ENCODE results near the gene THAP12.

Gene THAP12

DNA sequence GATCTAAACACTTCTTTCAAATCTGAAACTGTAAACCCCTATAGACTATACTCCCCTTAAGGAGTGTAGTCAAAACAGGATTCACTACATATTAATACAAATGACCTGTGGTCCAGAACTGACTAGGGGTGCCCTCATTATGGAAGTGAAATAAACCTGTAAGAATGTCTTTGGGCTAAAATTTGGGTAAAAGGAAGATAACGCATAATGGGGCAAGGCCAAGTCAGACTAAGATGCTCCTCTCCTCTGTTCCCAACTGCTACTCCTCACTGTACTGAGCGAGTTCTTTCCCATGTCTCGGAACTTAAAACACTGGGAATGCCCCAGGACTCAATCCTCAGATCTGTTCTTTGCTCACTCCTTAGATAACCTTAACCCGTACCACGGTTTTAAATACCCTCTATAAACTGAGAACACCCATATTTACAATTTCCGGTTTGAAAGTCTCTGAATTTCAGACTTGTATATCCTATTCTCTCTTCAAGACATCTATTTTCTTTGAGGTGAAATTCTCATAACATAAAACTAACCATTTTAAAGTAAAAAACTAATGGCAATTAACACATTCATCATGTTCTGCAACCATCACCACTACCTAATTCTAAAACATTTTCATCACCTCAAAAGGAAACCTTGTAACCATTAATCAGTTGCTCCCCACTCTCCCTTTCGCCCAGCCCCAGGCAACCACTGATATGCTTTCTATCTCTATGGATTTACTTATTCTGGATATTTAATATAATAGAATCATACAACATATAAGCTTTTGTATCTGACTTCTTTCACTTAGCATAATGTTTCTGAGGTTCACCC is 4.0 kb downstream of the THAP12 start:
- DNase-seq (ENCODE audit: low read depth) = no peak

DNA sequence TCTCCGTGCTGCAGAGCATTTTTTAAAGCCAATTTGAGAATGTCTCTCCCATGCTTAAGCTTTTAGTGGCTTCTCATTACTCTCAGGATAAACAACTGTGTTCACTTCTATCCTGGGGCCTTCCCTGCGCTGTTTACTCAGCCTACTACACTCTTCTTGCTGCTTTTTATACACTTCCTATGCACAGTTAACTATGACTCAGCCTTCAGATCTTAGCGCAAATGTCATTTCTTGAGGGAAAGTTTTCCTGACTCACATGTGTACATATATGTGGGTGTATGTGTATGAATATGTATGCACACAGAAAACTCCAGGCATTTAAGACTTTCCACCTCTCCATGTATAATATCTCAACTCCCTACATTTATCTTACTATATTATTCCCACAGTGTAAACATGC is 9.8 kb downstream of the THAP12 start:
- no peak for DNase-seq (ENCODE audit: low read depth)

DNA sequence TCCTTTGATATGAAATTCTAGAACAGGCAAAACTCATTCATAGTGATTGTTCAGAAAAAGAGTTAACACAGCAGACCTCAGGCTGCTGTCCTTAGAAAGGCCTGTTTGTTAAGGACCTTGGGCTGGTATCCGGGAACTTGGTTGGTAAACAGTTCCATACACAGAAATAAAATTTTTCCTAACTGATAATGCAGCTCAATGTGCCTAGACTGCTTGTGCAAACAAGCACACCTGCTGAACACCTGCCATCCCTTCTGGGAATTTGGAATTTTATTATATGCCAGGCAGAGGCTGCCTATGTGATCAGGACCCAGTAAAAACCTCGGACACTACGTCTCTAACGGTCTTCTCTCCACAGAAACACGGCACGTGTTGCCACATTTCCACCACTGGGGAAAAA is 11.5 kb downstream of the THAP12 start:
- DNase-seq (ENCODE audit: low read depth) = no peak

DNA sequence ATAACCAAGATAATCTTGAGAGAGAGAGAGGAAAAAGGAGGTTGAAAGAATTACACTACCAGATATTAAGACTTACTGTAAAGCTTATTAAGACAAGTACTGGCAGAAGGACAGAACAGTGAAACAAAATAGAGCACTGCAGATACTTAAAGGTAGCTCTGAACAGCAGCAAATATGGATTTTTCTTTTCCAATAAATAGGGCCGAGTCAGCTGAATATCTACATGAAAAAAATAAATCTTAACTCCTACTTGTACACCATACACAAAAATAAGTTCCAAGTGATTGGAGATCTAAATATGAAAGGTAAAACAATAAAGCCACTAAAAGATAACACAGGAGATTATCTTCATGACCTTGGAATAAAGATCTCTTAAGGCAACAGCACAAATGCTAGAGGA is 12.4 kb downstream of the THAP12 start:
- no peak for DNase-seq (ENCODE audit: low read depth)

DNA sequence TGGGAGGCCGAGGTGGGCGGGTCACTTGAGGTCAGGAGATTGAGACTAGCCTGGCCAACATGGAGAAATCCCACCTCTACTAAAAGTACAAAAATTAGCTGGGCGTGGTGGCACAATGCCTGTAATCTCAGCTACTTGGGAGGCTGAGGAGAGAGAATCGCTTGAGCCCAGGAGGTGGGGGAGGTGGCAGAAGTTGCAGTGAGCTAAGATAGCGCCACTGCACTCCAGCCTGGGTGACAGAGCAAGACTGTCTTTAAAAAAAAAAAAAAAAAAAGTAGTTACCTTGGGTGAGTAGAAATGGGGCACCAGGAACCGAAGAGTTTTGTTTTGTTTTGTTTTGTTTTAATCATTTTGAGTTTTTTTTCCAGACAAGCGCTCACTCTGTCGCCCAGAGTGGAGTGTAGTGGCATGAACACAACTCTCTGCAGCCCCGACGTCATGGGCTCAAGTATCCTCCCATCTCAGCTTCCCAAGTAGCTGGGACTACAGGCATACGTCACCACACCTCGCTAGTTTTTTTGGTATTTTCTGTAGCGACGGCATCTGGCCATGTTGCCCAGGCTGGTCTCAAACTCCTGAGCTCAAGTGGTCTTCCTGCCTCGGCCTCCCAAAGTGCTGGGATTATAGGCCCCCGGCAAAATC is 15.8 kb downstream of the THAP12 start:
- DNase-seq (ENCODE audit: low read depth) = no peak

DNA sequence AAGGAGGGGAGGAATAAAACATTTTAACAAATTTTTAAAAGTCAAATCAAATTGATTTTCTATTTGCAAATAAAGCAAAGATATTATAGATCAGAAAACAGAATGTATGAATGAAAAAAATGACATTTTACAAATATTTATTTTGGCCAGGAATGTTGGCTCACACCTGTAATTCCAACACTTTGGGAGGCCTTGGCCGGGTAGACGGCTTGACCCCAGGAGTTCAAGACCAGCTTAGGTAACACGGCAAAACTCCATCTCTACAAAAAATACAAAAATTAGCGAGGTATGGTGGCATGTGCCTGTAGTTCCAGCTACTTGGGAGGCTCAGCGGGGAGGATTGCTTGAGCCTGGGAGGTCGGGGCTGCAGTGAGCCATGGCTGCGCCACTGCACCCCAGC is 18.2 kb downstream of the THAP12 start:
- DNase-seq (ENCODE audit: low read depth) = no peak

DNA sequence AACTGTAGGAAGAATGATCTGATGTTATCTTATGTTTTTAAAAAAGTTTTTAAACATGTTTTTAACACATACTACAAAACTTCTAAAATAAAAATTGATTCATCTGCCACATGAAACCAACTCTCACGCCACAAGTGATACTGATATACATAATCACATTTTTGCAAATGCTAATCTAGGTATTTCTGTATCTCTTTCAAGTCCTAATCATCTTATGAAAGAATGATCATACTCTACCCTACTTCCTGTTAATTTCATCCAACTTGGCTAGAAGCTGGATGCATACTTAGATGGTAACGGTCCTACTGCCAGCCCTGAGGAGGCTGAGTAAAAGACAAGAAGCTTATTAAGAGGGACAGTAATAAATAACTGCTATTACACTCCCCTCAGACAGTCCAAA is 19.2 kb downstream of the THAP12 start:
- no peak for DNase-seq (ENCODE audit: low read depth)

DNA sequence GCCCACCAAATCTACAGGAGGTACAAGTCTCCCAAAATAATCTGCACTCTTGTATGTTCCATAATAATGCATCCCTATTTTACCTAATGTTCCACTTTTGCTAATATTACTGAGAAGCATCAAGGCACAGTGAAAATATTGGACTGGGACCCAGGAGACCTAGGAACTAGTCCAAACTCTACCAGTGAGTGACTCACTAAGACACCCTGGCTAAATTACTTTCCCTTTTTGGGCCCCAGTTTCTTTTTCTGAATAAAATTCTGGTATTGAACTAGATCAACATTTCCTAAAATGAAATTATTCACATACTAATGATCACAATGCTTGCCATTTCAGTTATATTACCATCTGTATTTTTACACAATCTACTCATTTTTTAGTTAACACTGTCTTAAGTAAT is 19.6 kb downstream of the THAP12 start:
- DNase-seq (ENCODE audit: low read depth) = no peak

DNA sequence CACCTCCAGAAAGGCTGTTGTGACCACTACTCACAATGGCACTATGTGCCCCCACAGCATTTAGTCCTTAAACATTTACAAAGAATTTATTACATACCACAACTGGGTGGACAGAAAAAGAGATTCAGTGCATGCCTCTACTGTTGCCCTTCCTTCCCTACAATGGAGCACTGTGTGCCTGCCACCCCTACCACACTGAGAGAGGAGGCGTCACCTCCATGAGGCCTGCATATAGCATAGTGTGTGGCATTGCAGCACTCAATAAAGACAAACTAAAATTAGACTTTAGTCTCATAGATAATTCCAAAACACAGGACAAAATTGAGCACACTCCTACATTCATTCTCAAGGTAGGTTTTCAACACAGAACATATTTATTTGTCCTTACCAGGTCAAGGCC is 25.8 kb downstream of the THAP12 start:
- DNase-seq (ENCODE audit: low read depth) = no peak

DNA sequence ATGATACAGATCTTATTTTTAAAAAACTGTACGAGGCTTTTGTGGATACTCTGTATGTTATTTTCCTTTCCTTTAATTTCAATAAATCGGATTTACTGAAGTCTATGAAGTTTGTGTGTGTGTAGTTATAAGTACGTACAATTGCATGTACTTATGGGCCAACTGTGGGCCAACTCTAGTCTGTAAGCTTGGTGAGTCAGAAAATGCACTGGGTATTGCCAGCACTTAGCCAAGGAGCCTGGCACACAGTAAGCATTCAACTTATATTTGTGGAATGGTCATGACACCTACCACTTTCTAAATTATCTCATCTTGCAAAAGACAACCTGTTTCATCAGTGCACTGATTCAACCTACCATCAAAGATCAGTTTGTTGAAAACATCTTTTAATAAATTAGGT is 32.6 kb downstream of the THAP12 start:
- no peak for DNase-seq (ENCODE audit: low read depth)

DNA sequence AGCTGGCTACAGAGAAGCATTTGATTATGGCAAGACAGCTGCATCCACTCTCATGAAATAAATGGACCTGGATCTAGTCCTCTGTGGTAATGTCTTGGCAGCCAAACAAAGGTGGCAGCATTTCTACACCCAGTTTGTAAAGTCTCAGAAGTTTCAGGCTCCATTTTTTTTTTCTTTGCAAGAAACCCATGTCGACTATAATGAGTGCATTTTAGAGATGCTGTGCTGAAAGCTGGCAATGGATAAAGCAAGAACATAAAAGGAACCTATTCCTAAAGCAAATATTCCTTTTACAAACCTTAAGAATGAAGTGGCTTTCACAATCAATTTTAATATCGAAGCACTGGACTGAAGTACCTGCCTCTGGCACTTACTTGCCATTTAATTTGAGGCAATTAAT is 33.5 kb downstream of the THAP12 start:
- DNase-seq (ENCODE audit: low read depth) = no peak

DNA sequence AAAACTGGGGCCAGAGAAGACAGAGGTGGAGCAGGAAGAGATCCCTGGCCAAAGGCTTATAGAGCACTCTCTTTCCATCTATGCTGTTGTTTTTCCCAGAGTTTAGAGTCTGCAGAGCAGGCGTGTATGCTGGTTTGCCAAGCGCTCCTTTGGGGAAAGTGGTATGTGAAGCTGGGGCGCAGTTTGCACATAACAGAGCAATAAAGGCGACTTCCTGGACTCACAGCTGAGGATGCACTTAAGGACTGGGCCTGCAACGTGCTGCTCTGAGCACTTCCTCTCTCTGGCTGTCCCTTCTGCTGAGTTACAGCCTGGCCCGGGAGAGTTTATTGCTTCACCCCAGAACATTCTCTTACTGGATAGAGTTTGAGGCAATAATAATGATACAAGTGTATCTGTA is 41.7 kb downstream of the THAP12 start:
- DNase-seq (ENCODE audit: low read depth) = no peak

DNA sequence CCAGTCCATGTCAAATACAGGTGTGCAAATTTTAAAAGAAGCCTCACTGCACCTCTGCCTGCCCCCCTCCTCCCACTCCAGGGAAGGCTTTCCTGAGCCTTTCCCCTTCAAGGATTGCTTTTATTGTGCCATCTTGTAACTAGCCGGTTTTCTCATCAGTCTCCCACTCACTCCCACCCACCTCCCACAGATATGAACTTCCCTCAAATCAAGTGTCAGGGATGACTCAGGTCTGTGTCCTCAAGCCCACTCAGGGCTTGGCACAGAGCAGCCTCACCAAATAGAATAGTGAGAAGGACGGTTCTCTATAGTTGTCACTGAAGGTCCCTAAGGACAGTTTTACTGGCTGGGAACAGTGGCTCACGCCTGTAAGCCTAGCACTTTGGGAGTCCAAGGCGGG is 43.0 kb downstream of the THAP12 start:
- DNase-seq (ENCODE audit: low read depth) = no peak

DNA sequence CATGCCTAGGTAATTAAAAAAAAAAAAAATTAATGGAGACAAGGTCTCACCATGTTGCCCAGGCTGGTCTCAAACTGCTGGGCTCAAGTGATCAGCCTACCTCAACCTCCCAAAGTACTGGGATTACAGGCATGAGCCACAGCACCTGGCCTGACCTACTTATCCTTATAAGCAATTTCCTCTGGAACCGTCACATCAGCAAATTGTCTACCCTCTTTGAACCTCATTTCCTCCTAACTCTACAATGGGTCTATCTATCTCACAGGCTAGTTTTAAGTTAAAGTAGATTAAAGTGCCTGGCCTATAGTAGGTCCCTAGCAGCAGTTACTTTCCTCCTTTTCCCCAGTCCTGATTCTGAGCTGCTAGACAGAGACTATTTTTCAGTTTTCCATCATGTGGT is 43.5 kb downstream of the THAP12 start:
- DNase-seq (ENCODE audit: low read depth) = no peak

DNA sequence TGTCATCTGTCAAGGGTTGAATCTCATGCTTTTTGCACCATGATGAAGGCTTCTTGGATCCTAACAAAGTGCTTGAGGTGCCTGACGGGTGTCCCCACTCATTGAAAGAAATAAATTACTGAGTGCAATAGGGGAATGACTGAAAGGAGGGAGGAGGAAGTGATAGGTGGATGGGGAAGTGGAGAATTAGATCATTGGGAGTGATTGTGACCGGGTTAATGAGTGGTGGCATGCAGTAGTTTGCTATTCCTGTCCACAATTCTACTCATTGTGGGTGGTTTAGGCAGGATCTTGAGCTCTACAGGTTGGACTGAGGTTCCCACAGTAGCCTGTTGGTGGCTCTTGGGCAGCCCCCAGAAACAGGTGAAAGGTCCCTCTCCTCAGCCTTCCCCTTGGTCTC is 44.3 kb downstream of the THAP12 start:
- DNase-seq (ENCODE audit: low read depth) = no peak

DNA sequence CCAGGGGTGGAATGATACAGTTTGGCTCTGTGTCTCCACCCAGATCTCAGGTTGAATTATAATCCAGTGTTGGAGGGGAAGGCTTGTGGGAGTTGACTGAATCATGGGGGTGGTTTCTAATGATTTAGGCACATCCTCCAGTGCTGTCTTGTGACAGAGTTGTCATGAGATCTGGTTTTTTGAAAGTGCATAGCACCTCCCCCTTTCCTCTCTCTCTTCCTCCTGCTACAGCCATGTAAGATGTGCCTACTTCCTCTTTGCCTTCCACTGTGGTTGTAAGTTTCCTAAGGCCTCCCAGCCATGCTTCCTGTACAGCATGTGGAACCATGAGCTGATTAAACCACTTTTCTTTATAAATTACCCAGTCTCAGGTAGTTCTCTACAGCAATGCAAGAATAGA is 45.1 kb downstream of the THAP12 start:
- DNase-seq (ENCODE audit: low read depth) = no peak

DNA sequence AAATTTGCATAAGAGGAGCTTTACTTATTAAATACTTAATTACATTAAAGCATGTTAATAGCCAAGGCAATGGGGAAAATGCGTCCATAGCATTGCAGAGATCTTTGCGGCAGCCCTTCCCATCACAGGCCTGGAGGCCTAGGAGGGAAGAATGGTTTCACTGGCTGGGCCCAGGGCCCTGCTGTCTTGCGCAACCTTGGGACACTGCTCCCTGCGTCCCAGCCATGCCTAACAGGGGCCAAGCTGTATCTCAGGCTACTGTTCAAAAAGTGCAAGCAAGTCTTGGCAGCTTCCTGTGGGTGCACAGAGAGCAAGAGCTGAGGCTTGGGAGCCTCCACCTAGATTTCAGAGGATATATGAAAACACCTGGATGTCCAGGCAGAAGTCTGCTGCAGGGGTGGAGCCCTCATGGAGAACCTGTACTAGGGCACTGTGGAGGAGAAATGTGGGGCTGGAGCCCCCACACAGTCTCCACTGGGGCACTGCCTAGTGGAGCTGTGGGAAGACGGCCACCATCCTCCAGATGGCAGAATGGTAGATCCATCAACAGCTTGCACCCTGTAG is 46.0 kb downstream of the THAP12 start:
- no peak for DNase-seq (ENCODE audit: low read depth)

DNA sequence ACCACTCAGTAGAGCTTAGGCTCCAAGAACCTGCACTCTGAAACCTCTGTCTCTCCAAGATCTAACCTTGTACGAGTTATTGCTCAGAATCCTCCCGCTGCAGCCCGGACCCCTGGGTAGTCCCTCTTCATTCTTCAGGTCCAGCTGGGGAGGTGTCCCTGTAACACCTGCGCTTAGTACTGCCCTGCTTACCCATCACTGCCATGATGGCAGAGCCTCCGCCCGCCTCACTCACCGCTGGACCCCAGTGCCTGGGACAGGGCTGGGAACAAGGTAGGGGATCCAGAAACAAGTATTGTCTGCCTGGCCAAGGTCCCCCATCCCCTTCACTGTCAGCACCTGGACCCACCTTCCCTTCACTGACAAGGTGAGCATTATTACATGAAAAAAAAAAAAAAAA is 50.3 kb downstream of the THAP12 start:
- no peak for DNase-seq (ENCODE audit: low read depth)

DNA sequence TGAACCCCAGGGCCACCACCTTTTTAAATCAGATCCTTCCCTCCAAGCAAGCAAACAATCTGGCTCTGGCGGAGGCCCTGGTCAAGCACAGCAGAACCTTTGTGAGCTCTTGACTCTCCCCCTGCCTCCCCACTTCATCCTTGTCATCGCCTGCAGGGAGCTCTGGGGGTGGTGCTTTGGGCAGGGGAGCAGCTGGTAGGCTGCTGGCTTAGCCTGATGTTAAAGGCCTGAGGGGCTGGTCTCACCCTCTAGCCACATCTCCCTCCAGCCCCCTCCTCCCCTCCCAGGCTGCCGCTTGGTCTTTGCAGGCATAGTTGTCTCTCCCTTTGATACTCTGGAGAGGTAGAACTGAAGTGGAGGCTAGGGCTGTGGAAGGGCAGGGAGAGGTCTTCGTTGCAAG is 50.9 kb downstream of the THAP12 start:
- no peak for DNase-seq (ENCODE audit: low read depth)

DNA sequence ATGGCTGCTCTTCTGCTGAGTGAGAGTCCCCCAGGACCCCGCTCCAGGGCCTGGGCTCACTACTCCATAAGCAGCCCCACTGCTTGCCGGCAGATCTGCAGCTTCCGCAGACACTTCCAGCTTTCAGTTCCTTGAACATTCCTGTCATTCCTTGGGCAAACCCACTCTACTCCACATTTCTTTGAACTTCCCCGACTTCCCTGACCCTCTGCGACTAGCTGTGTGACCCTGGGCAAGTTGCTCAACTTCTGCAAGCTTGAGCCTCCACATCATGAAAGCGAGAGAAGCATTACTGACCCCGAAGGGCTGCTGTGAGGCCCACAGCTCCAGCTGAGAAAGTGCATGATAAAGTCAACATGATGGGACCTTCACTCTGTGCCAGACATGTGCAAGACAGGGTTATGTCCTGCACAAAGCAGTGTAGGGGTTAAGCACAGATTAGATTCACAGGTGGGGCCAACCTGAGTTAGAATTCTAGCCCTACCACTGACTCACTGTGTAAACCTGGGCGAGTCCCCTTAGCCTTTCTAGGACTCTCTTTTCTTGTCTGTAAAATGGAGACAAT is 51.8 kb downstream of the THAP12 start:
- DNase-seq (ENCODE audit: low read depth) = no peak

DNA sequence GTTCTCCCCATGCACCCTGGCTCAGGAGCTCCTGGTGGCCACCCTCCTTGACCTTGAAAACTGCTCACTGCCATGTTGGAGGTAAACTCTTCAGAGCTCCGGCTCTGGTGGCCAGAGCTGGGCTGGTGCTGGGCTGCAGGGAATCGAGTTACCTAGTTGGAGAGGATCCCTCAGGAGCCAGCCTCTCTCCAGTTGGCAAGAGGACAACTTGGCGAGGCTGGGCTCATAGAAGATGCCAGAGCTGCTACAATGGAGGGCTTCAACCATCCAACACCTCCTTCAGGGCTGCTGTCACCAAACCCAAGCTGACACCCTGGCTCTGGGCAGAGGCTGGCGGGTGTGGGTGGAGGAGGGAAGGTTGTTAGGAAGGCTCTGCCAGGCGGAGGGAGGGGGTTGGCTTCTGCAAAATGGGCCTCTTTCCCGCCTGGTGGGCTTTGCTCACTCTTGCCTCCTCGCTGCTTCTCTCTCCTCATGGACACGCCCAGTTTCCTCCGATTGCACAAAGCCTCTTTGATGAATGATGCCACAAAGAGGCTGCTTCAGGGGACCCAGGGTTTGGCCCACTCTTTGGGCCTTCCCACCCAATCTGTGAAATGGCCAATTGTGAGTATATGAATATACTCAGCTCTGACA is 53.1 kb downstream of the THAP12 start:
- DNase-seq (ENCODE audit: low read depth) = no peak

DNA sequence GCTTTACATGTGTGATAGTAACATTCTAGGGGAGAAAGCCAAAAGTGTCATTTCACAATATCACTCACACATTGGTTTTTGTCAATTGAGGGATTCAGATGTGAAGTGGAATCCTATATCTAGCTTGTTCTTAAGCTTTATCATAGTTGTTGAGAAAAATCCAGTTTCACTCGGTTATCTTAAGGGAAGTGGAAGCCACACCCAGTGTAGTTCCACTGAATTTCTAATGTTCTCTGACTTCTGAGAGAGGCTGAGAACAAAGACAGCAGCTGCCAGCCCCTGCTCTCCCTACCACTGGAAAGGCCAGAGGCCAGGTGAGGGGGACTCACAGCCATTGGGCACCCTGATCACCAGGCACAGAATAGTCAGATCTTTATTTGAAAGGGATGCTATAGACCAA is 53.7 kb downstream of the THAP12 start:
- no peak for DNase-seq (ENCODE audit: low read depth)

DNA sequence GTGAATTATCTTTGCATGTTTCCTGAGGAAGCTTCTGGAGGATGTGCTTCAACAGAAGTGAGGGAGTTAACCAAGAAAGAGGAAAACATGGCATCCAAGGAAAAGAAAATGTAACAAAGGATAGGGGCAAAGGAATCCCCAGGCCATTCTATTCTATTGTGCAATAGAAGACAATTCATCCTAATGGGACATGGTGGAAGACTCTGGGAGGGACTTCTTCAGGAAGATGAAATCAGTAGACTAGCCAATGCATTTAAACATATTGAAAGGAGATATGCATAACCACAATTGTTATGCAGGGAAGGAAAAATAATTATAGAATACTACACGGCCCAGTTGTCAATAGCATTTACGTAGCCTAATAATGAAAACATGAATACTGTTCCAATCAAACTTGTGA is 55.7 kb downstream of the THAP12 start:
- no peak for DNase-seq (ENCODE audit: low read depth)
